Hepatic stellate cell (primary cell): ENCODE results near the gene DCP2.

ENCODE experiments used
- DNase-seq: peaks from one replicate; pipeline ENCODE4 v3.0.0; 2011; ENCODE audit warnings: low spot score

Gene DCP2

DNA sequence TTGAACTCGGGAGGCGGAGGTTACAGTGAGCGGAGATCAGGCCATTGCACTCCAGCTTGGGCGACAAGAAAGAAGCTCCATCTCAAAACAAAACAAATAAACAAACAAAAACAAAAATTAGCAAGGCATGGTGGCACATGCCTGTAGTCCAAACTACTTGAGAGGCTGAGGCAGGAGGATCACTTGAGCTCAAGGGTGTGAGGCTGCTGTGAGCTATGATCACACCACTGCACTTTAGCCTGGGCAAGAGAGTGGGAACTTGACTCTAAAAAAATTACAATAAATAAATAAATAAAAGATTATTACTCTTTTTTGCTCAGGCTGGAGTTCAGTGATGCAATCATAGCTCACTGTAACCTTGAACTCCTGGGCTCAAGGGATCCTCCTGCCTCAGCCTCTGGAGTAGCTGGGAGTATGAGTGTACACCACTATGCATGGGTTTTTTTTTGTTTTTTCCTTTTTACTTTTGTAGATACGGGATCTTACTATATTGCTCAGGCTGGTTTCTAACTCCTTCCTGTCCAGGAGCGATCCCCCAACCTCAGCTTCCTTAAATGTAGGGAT lies 9.0 kb upstream of the DCP2 start:
- DNase-seq: no peak

DNA sequence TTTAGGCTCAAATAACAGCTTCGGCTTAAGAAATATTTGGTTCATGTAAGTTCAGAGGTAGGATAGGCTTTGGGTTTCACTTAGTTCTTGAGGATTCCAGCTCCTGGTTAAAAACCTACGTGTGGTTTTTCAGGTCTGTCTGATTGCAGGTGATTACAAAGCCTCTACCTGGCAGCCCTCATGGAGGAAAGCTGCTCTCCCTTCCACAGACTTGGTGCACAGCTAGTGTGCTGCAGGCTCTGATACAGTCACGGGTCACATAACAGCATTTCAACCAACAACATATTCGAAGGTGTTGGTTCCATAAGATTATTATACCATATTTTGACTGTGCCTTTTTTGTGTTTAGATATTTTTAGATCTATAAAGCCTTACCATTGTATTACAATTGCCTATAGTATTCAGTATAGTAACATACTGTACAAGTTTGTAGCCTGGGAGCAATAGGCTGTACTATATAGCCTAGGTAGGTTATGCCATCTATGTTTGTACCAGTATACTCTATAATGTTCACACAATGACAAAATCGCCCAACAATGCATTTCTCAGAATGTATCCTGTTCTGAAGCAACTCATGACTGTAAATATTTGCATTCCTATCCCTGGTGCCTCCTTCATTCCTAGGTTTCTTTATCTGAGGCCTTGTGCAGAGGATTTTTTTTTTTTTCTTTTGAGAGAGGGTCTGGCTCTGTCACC lies 8.0 kb upstream of the DCP2 start:
- DNase-seq: no peak

DNA sequence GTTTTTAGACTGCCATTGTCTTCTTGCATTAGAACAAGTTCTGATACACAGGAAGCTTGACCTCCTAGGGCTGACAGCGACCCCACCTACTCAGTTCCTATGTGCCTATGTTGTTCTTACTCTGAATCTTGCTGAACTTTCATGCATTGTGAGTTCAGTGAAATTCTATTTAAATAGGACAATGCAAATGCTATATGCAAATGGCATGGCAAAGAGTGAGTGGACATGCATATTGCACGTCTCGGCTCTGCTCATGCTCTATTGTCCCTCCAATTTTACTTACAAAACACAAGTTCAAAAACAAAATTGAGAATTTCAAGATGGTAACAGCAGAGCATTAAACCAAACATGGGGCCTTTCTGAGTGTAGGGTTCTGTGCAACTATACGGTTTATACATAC lies 5.3 kb upstream of the DCP2 start:
- DNase-seq: no peak

DNA sequence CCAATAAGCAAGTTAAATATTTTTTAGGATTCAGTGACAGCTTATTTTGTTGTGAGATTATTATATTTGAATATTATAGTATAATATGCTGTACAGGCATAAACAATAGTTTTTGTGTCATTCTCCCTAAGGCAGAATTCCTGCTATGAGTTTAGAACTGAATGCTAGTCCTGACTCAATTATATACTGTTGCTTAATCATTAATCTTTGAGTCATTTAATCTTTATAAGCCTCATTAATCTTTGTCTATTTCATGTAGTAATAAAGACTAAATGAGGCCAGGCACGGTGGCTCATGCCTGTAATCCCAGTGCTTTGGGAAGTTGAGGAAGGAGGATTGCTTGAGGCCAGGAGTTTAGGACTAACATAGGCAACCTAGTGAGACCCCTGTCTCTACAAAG lies 3.6 kb upstream of the DCP2 start:
- no peak for DNase-seq

DNA sequence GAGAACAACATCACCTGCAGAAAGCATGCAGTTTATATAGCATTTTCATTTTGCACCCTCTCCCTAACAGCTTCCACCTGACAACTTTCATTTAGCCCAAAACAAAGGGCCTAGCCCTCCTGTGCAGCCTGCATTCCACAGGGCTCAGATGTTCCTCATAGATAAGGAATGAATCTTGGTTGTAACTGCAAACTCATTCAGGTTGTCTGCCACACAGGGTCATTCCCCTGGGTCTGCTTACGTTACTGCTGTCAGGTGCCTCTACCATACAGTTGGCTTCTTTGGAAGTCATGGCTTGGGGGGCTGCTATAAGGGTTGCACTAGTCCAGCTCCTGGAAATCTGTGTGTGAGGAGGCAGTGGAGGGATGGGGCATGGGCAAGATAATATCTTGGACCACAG lies 2.7 kb upstream of the DCP2 start:
- no peak for DNase-seq

DNA sequence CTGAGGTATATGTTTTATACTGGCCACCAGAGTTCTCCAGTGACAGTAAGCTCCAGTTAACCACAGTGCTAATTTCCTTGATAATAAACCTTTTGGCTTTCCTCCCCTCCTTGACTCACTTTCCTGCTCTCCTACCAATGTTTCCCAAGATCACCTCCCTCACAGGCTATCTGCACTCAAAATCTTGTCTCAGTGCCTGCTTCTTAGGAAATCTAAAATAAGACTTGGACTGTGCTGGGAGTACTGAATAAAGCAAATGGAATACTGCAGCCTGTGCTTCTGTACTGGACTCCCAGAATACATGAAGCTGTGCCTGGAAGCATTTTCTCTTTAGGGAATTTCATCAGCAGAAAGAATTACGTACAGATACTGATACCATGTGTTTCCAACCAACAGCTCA lies 1.7 kb upstream of the DCP2 start:
- DNase-seq: no peak

DNA sequence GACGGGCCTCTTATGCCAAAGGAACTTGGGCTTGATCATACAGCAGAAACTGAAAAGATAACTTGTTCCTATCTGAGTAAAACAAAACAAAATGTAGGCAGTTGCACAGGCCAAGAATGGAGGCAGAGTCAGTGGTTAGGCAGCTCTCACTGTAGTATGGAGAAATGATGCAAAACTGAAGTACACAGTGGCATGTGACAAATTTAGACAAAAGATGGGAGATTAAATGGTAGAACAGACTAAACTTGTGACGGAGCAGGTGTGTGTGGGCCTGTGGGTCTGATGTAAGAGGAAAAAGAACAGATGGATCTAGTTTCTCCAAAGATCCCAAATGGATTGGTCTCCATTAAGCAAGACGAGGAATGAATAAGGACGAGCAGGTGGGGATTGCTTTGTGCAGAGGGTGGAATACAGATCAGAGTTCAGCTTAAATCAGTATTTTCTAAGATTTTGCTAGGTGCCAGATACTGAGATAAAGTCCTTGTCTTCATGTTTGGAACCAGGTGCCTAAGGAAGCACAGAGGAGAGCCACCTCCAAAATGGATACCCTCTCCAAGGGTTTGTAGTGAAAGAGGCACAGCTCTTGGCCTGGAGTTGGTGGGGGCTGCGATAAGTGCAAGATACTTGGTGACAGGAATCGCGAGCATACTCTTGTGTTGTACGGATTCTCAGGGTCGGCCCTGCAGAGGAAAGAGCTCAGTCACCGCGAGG lies 722 bp upstream of the DCP2 start:
- DNase-seq: no peak

DNA sequence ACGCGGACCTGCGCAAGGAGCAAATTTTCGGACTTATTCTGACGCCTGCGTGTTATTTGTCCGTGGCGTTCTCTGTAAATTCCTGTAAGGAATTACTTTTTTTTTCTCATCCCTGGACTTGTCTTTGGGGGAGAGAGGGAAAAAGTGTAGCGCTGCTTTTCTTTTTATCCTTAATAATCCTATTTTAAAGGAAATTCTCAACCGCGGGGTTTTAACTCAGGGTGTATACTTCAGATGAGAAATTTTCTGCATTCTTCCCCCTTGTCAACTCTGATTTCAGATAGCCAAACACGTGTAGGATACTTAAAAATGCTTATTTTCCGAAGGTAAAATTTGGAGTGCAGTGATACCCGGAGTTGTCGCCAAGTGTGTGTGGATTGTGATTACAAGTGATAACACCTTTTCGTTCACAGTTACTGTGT lies 853 bp downstream of the DCP2 start:
- no peak for DNase-seq

DNA sequence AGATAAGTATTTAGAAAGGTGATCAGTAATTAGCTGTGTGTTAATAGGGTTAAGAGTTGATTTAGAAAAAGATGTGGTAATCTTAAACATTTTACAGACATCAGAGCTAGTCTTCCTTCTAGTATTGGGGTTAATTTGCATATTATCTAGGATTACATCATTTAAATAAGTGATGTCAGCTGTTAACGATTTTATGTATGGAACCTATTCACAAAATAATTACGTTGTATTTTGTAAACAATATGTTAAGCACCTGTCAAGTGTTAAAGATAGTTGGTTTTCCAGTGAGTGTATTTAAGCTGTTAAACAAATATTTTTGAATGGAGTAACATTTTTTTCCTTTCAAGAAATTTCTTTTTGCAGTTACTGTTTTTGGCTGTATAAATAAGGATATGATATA lies 2.2 kb downstream of the DCP2 start:
- DNase-seq: no peak

DNA sequence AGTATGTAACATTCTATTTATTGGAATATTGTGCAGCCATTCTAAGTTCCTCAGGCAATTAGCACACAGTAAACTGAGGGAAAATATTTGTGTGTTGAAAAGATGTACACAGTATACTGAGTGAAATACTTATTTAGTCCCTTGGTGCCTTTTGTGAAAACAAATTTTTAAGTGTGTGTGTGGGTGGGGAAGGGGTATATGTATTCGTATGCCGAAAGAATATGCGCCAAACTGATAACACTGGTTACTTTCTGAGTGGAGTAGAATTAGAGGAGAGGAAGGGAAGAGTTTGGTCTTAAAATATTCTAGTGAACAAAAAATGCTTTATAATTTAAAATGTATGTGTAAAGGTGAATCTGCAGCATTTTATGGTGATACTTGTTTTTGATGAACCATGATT lies 3.1 kb downstream of the DCP2 start:
- no peak for DNase-seq

DNA sequence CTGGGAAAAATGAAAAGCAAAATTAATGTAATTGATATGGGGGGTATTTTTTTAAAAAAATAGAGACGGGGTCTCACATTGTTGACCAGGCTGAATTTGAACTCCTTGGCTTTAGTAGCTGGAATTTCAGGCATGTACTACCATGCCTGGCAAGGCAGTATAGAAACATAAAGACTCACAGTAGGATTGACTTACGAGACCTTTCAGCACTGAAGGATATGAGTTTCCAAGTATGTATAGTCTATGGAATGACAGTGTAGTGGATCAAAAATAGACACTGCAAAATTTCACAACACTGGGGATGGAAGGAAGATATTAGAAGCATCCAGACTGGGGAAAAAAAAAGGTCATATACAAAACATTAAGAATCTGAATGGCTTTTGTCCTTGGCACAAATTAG lies 6.8 kb downstream of the DCP2 start:
- DNase-seq: no peak

DNA sequence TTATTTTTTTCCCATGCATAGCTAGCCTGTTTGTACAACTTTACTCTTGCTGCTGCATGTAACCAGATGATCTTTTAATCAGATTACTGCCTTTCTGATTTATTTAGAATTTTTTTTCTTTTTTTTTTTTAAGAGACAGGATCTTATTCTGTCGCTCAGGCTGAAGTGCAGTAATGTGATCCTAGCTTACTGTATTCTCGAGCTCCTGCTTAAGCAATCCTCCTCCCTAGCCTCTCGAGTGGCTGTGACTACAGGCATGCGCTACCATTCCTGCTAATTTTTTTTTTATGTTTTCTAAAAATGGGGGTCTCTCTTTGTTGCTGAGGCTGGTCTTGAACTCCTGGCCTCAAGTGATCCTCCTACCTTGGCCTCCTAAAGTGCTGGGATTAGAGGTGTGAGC lies 9.6 kb downstream of the DCP2 start:
- no peak for DNase-seq

DNA sequence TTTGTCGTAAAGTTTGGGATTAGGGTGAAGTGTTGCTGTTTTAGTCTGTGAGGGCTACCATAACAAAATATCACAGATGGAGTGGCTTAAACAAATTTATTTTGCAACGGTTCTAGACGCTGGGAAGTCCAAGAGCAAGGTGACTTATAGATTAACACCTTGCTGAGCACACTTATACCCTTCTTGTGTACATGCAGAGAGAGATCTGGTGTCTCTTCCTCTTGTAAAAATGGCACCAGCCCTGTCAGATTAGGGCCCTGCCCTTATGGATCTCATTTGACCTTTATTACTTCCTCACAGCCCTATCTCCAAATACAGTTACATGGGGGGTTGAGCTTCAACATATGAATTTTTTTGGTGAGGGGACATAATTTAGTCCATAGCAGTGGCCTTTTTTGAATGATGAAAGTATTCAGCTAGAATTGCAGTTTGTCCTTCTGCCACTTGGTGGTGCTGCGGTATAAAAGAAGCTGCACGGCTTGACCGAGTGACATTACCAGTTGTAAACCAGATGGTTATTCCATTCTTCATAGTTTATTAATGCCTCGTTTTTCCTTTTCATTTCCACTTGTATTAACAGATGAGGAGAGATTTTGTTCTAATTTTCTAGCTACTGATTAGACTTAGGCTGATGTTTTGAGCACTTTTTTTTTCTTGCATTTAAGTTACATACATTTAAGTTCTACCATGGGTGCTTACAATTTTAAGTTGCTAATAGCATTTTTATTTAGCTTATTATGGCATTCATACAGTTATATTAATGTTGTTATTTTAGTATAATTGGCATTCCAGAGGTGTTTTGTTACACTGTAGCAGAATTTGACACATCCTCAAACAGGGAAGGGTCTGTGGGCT lies 19.4 kb downstream of the DCP2 start:
- peak; percentile 52 for DNase-seq

DNA sequence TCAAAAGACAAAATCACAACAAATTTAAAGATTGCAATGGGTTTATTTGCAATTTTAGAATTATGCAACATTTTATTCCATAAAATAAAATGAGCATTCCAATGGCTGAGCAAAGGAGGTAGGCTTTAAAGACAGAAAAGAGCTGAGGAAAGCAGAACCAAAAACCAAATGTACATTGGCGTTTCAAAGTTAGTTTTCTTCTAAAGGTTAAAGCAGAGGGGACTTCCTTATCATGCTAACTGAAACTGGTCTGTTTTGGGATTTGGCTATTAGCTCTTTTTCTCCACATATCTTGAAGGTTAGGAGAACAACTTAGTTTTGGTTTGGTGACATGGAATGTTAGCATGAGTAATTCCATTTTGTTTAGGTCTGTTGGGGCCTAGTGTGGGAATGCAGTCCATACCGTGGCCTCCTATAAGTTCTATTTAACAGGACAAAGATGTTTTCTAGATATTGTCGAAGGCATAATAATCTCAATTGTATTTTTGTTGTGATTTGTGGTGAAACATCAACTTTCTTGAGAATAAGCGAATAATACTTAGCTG lies 20.3 kb downstream of the DCP2 start:
- DNase-seq: no peak

DNA sequence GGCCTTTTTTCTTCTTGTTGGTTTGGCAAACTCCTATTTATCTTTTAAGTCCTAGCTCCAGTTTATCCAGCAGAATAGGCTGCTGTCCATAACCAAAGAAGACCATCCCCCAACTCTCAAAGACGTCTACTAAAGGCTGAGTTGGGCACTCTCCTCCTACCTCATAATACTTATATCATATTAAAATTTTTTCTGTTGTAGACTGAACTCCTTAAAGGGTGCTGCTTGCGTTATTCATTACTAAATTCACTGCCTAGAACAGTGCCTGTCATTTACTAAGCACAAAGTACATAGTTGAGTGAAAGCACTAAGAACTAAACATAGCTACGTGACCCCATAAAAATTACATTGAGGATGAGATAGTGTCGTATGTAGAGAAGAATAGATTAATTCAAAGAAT lies 21.7 kb downstream of the DCP2 start:
- no peak for DNase-seq

DNA sequence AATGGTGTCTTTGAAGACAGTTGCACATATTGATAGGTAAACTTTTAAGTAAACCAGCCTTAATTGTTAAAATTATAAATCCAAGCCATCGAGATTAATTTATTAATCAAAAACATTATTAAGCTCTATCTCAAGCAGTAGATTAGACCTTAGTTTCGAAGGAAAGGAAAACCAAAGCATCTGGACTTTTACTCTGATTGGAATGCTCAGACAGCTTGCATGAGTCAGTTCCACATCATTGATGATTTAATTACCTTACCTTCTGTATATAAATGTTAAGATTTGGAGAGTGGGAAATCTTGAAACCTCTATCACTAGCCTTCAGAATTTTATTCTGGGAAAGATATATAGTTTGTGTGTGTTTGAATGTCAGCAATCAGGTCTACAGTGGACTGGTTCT lies 23.9 kb downstream of the DCP2 start:
- DNase-seq: no peak

DNA sequence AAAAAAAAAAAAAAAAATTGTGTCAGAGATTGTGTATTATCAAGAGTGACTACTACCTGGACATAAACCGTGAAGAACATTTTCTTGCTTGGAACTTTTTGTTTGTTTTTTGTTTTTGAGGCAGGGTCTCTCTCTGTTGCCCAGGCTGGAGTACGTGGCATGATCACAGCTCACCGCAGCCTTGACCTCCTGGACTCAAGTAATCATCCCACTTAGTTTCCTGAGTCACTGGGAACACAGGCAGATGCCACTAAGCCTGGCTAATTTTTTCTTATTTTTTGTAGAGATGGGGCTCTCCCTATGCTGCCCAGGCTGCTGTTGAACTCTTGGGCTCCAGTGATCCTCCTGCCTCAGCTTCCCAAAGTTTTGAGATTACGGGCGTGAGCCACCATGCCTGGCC lies 25.8 kb downstream of the DCP2 start:
- DNase-seq: no peak

DNA sequence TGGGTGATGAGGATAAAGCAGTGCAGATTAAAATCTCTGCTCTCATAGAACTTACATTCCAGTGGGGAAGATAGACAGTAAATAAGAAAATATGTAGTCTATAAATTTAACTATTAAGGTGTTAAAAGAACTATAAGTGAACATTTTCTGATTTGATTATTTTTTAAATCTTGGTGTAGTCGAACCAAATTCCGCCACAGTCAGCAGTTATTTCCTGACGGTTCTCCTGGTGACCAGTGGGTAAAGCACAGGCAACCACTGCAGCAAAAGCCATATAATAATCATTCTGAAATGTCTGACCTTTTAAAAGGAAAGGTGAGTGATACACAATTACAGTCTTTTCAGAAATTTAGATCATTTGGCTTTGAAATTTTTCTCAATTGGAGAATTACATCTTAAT lies 27.2 kb downstream of the DCP2 start:
- no peak for DNase-seq

DNA sequence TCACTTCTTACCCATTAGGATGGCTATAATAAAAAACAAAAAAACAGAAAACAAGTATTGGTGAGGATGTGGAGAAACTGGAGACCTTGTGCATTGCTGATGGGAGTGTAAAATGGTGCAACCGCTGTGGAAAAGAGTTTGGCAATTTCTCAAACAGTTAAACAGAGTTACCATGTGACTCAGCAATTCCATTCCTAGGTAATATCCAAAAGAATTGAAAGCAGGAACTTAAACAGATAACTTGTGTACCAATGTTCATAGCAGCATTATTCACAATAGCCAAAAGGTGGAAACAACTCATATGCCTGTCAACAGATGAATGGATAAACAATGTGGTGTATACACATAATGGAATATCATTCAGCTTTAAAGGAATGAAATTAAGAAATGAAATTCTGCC lies 28.9 kb downstream of the DCP2 start:
- DNase-seq: no peak

DNA sequence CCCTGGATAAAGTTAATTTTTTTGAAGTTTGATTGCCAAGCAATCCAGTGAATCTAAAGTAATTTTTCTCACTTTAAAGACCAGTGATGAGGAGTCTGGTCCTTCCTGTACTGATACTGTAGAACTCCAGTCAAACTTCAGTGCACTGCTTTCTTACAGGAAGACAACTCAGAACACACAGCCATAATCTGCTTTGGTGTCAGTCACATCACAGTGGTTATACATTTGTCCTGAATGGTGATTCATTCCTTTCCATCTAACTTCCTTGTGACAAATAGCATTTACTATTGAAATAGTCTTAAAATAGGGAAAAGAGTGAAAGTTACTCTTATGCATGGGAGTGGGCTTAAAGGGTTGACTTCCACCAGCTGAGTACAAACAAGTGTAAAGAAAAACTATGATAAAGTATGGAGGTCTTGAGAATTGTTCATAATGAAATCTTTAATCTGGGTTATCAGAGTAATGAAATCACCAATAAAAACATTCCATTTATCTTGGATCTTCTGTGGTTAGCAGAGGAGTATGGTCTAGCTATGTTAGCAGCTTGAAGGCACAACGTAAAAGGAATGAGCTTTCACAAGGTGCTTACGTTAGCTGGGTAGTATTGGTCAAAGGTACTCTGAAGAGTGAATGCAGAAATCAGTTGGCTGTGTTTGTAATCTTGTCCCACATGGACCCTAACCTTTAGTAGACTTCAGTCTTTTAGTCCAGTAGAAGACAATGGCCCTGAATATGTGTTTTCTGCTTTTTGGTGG lies 41.5 kb downstream of the DCP2 start:
- no peak for DNase-seq

DNA sequence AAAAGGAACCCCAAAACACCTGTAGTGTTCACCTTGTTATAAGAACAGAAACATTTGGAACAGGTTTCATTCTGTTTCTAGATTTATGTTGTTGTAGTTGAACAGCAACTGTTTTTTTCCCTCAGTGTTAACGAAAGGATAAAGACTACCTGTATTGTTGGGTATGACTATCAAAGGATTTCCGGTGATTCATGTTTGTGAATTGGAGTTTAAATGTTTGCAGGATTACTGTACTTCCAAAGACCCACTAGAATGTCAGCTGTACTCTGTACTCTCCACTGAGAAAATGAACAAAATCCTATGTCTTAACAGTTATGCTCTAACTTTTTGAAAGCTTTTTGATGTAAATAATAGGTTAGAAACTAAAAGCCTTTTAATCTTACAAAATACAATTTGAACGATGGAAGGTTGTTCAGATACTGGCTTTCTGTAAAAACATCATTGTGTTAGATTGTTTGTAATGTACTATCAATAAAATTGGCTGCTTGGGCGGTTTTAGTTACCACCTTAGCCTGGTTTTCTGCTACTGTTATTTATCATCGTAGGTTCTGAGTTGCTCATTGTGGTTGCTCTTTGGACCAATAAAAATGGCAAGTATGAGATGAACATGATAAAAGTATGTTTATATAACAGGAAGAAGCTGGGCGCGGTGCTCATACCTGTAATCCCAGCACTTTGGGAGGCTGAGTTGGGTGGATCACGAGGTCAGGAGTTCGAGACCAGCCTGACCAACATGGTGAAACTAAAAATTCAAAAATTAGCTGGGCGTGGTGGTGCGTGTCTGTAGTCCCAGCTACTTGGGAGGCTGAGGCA lies 44.1 kb downstream of the DCP2 start:
- DNase-seq: no peak
